Cardiac muscle cell (in vitro differentiated cells and primary cell): ENCODE measurements around the gene ABL1. TPM values are rescaled to one million over a fixed set of nuclear protein-coding genes. Genes with fewer than 3 reads are reported as not detected.
A peak's percentile ranks its signal among the peaks of the same experiment; 100 is the strongest.

Source experiments
- DNase-seq, 2 donors: peaks; one replicate each; pipeline versions ENCODE4 v3.0.0 to v3.0.0-alpha.2; 2010 to 2017; ENCODE audit warnings: low read depth in 1 of 2, low spot score in 1 of 2
- H3K27ac ChIP-seq: fragments of 200-600 bp; sonication (generic); 2 replicates; pipeline ENCODE4 v1.5.1; 2016
- H3K27me3 ChIP-seq: fragments of 200-600 bp; sonication (generic); 2 replicates; pipeline ENCODE4 v1.6.0; 2016; ENCODE audit warnings: control low read depth
- H3K36me3 ChIP-seq: fragments of 200-600 bp; sonication (generic); 2 replicates; pipeline ENCODE4 v1.5.1; 2016; ENCODE audit warnings: control low read depth
- H3K4me1 ChIP-seq: fragments of 200-600 bp; sonication (generic); 2 replicates; pipeline ENCODE4 v1.8.1; 2017; ENCODE audit warnings: low read depth, mild to moderate bottlenecking, mixed run types
- H3K4me3 ChIP-seq: fragments of 200-600 bp; sonication (generic); 2 replicates; pipeline ENCODE4 v1.5.1; 2016; ENCODE audit warnings: mild to moderate bottlenecking
- H3K9me3 ChIP-seq: fragments of 200-600 bp; sonication (generic); 2 replicates; pipeline ENCODE4 v1.5.1; 2017; ENCODE audit warnings: low read depth, mild to moderate bottlenecking, control low read depth
- polyA plus RNA-seq: library from polyadenylated mRNA; unstranded; fragments of >200 nt; fragmentation: Nextera tagmentation; extraction: Ambion mirVana; gene quantifications from 2 replicates; pipeline ENCODE4 v1.2.1, GENCODE V29; 2016
- total RNA-seq: library from RNA; depleted of rRNA; stranded (reverse); fragments of >200 nt; gene quantifications from 2 replicates; pipeline ENCODE4 v1.2.3, GENCODE V29; 2016
- TF ChIP-seq, protein P1 (sequence below): IDR thresholded peaks from 2 replicates; pipeline ENCODE4 v1.5.1; 2012; ENCODE audit warnings: low read depth, mild to moderate bottlenecking, low read length

The ABL1 gene
- total and polyA plus RNA-seq, 2 experiments from 2014 or later: 41.8 to 97.1 TPM

DNA sequence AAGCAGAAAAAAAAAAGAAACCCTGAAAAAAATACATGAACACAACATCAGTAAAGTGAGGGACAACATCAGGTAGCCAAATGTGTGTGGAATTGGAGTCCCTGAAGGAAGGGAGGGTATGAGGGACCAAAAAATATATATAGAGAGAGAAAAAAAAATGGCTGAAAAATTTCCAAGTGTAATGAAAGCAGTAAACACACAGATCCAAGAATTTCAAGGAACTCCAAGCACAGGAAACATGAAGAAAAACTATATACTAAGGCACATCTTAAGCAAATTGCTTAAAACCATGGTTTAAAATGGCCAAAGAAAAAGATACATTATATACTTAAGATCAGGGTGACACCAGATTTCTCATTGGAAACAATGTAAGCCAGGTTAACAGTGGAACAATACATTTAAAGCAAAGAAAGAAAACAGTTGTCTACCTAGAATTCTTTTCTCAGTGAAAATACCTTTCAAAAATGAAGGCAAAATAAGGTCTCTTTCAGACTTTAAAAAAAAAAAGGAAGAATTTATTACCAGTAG lies 24.4 kb upstream of the ABL1 start:
- Histone ChIP-seq H3K4me1 (no peaks in the 10 kb centered on the region), H3K4me3 (no peak overlapping the region), H3K36me3 (no peaks in the 10 kb centered on the region), H3K27ac (no peak overlapping the region), H3K9me3 (no peaks in the 10 kb centered on the region), H3K27me3 (no peaks in the 10 kb centered on the region)
- TF ChIP-seq, protein P1, sequence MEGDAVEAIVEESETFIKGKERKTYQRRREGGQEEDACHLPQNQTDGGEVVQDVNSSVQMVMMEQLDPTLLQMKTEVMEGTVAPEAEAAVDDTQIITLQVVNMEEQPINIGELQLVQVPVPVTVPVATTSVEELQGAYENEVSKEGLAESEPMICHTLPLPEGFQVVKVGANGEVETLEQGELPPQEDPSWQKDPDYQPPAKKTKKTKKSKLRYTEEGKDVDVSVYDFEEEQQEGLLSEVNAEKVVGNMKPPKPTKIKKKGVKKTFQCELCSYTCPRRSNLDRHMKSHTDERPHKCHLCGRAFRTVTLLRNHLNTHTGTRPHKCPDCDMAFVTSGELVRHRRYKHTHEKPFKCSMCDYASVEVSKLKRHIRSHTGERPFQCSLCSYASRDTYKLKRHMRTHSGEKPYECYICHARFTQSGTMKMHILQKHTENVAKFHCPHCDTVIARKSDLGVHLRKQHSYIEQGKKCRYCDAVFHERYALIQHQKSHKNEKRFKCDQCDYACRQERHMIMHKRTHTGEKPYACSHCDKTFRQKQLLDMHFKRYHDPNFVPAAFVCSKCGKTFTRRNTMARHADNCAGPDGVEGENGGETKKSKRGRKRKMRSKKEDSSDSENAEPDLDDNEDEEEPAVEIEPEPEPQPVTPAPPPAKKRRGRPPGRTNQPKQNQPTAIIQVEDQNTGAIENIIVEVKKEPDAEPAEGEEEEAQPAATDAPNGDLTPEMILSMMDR: no peak
- no peak for DNase-seq

DNA sequence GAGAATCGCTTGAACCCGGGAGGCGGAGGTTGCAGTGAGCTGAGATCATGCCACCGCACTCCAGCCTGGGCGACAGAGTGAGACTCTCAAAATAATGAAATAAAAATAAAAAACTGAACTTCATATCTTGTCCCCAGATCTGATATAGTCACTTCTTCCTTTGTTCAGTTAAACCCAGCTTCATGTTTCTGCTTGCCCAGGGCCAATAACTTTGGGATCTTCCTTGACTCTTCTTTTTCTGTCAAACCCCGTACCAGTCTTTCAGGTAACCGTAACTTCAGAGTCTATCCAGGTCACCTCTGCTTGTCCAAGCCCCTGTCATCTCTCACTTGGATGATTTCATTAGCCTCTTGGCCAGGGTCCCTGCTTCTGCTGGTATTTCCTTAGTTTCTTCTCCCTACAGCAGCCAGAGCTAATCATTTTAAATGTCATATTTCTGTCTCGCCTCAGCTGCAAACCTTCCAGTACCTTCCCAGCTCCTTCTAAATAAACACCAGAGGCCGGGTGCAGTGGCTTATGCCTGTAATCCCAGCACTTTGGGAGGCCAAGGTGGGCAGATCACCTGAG lies 19.7 kb upstream of the ABL1 start:
- Histone ChIP-seq H3K27me3 (no peaks in the 10 kb centered on the region), H3K36me3 (no peaks in the 10 kb centered on the region), H3K27ac (no peak overlapping the region), H3K4me1 (no peaks in the 10 kb centered on the region), H3K4me3 (no peak overlapping the region), H3K9me3 (no peaks in the 10 kb centered on the region)
- DNase-seq: no peak
- TF ChIP-seq, protein P1: no peak

DNA sequence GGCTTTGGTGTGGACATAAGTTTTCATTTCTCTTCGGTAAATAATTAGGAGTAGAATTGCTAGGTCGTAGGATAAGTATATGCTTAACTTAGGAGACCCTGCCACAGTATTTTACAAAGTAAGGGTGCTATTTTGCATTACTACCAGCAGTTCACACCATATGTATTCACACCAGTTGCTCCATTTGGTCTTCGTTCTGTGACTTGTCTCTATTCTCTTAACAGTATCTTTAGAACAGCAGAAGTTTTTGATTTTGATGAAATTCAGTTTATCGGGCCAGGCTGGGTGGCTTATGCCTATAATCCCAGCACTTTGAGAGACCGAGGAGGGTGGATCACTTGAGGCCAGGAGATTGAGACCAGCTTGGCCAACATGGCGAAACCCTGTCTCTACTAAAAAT lies 17.1 kb upstream of the ABL1 start:
- Histone ChIP-seq H3K9me3 (no peaks in the 10 kb centered on the region), H3K4me3 (no peak overlapping the region), H3K4me1 (no peaks in the 10 kb centered on the region), H3K36me3 (no peaks in the 10 kb centered on the region), H3K27ac (no peak overlapping the region), H3K27me3 (no peaks in the 10 kb centered on the region)
- no peak for DNase-seq
- TF ChIP-seq, protein P1: no peak

DNA sequence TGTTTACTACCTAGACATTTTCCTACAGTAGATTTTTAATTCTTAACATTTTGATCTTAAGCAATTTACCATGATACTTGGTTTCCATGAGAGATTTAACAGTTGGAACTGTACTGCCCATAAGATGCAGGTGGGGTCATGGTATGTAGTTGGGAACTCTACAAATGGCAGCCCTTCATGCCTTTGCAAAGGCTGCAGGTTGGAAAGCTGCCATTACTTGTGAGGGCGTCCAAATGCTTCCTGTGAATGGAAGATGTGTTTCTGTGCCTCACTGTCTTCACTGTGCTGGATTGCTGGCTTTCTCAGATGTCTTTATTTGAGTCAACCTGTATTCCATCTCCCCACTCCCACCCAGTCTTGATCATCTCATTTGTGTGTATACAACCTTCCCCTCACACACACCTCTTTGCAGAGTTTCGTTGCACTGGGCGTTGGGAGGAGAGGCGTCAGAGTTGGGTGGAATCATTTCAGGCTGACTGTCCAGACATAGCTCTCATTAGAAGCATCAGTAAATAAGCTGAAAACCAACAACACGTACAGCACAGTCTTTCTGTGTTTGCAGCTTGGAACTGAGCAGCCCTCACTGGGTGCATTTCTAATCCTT lies 14.8 kb upstream of the ABL1 start:
- H3K4me1 ChIP-seq: peaks cover 21% of the 10 kb centered on the region
- peak in 1 of 2 donors; percentile 38 for DNase-seq
- H3K4me3 ChIP-seq: no peak overlapping the region
- H3K27me3 ChIP-seq: no peaks in the 10 kb centered on the region
- H3K27ac ChIP-seq: no peak overlapping the region
- H3K36me3 ChIP-seq: no peaks in the 10 kb centered on the region
- TF ChIP-seq, protein P1: no peak
- no peaks in the 10 kb centered on the region for H3K9me3 ChIP-seq

DNA sequence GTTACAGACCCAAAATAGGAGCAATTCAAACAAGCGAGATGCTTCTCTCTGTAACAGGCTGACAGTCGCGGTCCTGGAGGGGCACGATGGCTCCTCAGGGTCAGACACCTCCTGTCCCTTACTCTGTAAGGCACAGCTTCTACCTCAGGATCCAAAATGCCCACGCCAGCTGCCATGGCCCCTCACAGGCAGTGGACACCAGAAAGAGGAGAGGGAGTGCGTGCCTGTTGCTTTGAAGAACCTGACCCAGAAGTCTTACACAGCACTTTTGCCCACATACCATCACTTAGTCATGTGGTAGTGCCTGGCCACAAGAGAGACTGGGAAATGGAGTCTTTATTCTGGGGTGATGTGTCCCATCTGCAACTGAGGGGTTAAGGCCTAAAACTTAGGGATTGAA lies 11.6 kb upstream of the ABL1 start:
- peaks cover 30% of the 10 kb centered on the region for H3K4me1 ChIP-seq
- peak in 1 of 2 donors; percentile 23 for DNase-seq
- no peaks in the 10 kb centered on the region for H3K9me3 ChIP-seq
- no peak overlapping the region for H3K4me3 ChIP-seq
- TF ChIP-seq, protein P1: no peak
- H3K27me3 ChIP-seq: no peaks in the 10 kb centered on the region
- no peaks in the 10 kb centered on the region for H3K36me3 ChIP-seq
- peak overlapping the region; percentile 96 for H3K27ac ChIP-seq
